ENCODE data around the gene OR10Z1.

OR10Z1 gene
- 0 reads per million in 2 donors for total RNA-seq

- DNase-seq = no peak
Observed at GRCh38 chr1:158604968-158605367, at the start of gene OR10Z1. OR10Z1 (plus strand) TSS chr1:158605268; CDS start chr1:158606439, 1,171 bp downstream.

GRCh38 chr1:158559696-158560095 lies 45.4 kb upstream of the OR10Z1 start:
- no peak for DNase-seq

- DNase-seq = no peak
Observed at GRCh38 chr1:158563853-158564252, 41.2 kb upstream of the OR10Z1 start.

- DNase-seq = no peak
Observed at GRCh38 chr1:158564608-158565007, 40.5 kb upstream of the OR10Z1 start.

GRCh38 chr1:158570480-158570879 lies 34.6 kb upstream of the OR10Z1 start, which contains the start of gene OR6P1:
OR6P1 (minus strand) TSS chr1:158570580; CDS start chr1:158563604, 6,976 bp downstream.
- no peak for DNase-seq

- DNase-seq = no peak
Observed at GRCh38 chr1:158572226-158572625, 32.8 kb upstream of the OR10Z1 start.

GRCh38 chr1:158577561-158577960 lies 27.5 kb upstream of the OR10Z1 start:
- DNase-seq = no peak

GRCh38 chr1:158579733-158580132 lies 25.3 kb upstream of the OR10Z1 start, which contains the start of gene OR10X1:
OR10X1 (minus strand) TSS chr1:158579899; CDS start chr1:158579899, 0 bp downstream.
- DNase-seq = no peak

- DNase-seq = no peak
Observed at GRCh38 chr1:158583962-158584361, 21.1 kb upstream of the OR10Z1 start.

GRCh38 chr1:158586942-158587341 lies 18.1 kb upstream of the OR10Z1 start:
- no peak for DNase-seq

- no peak for DNase-seq
Observed at GRCh38 chr1:158600735-158601134, 4.3 kb upstream of the OR10Z1 start.

- no peak for DNase-seq
Observed at GRCh38 chr1:158607296-158607695, 2.2 kb downstream of the OR10Z1 start.

GRCh38 chr1:158611916-158612315 lies 6.8 kb downstream of the OR10Z1 start:
- DNase-seq = no peak

- no peak for DNase-seq
Observed at GRCh38 chr1:158613764-158614163, 8.7 kb downstream of the OR10Z1 start.

- DNase-seq = no peak
Observed at GRCh38 chr1:158638146-158638545, 33.1 kb downstream of the OR10Z1 start.

- DNase-seq = no peak
Observed at GRCh38 chr1:158638904-158639303, 33.8 kb downstream of the OR10Z1 start.

- DNase-seq = no peak
Observed at GRCh38 chr1:158644449-158644848, 39.4 kb downstream of the OR10Z1 start.

GRCh38 chr1:158646465-158646864 lies 41.4 kb downstream of the OR10Z1 start:
- no peak for DNase-seq

GRCh38 chr1:158649052-158649451 lies 44.0 kb downstream of the OR10Z1 start:
- DNase-seq = no peak

GRCh38 chr1:158652721-158653334 lies 47.8 kb downstream of the OR10Z1 start:
- no peak for DNase-seq

- no peak for DNase-seq
Observed at GRCh38 chr1:158654086-158654485, 49.0 kb downstream of the OR10Z1 start.

- no peak for DNase-seq
Observed at GRCh38 chr1:158654571-158654970, 49.5 kb downstream of the OR10Z1 start.
